ENCODE measurements around the gene PARVB. TPM values are rescaled to one million over a fixed set of nuclear protein-coding genes. Genes with fewer than 3 reads are reported as not detected.

PARVB gene
- total RNA-seq, 4 donors from 2014 or later, result 10.5 to 25.1 (median 14.6) TPM

- WGBS, 2 donors, result 77 to 86% methylated on average over 2 of the region's 2 CpGs
- intact Hi-C loops (cut with DNase I; ENCODE audit: low total_unique reads), result no loop called here
- no peak for DNase-seq (ENCODE audit: low spot score in 2 of 2)
- H3K4me3 ChIP-seq (ENCODE audit: low read depth, poor library complexity, severe bottlenecking), result no peak overlapping the region
- TF ChIP-seq, protein P1, sequence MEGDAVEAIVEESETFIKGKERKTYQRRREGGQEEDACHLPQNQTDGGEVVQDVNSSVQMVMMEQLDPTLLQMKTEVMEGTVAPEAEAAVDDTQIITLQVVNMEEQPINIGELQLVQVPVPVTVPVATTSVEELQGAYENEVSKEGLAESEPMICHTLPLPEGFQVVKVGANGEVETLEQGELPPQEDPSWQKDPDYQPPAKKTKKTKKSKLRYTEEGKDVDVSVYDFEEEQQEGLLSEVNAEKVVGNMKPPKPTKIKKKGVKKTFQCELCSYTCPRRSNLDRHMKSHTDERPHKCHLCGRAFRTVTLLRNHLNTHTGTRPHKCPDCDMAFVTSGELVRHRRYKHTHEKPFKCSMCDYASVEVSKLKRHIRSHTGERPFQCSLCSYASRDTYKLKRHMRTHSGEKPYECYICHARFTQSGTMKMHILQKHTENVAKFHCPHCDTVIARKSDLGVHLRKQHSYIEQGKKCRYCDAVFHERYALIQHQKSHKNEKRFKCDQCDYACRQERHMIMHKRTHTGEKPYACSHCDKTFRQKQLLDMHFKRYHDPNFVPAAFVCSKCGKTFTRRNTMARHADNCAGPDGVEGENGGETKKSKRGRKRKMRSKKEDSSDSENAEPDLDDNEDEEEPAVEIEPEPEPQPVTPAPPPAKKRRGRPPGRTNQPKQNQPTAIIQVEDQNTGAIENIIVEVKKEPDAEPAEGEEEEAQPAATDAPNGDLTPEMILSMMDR (IDR thresholded peaks at IDR 0.05), result no peak
- no peak for TF ChIP-seq POLR2A (IDR thresholded peaks at IDR 0.05)
Measured at GRCh38 chr22:44154436-44154942, 130.4 kb downstream of the PARVB start.

GRCh38 chr22:44155115-44155514 lies 131.0 kb downstream of the PARVB start:
- TF ChIP-seq POLR2A (IDR thresholded peaks at IDR 0.05), result no peak
- TF ChIP-seq, protein P1 (IDR thresholded peaks at IDR 0.05), result no peak
- no peak for DNase-seq (ENCODE audit: low spot score in 2 of 2)
- WGBS, 2 donors, result 85 to 92% methylated on average over 13 of the region's 14 CpGs
- no peak overlapping the region for H3K4me3 ChIP-seq (ENCODE audit: low read depth, poor library complexity, severe bottlenecking)
- intact Hi-C loops (cut with DNase I; ENCODE audit: low total_unique reads), result no loop called here

GRCh38 chr22:44157916-44158618 lies 134.0 kb downstream of the PARVB start:
- 94 to 95% methylated on average over 13 of the region's 13 CpGs for WGBS, 2 donors
- H3K4me3 ChIP-seq (ENCODE audit: low read depth, poor library complexity, severe bottlenecking), result no peak overlapping the region
- no peak for DNase-seq (ENCODE audit: low spot score in 2 of 2)
- intact Hi-C loops (cut with DNase I; ENCODE audit: low total_unique reads), result no loop called here
- TF ChIP-seq, protein P1 (IDR thresholded peaks at IDR 0.05), result no peak
- TF ChIP-seq POLR2A (IDR thresholded peaks at IDR 0.05), result no peak

DNA sequence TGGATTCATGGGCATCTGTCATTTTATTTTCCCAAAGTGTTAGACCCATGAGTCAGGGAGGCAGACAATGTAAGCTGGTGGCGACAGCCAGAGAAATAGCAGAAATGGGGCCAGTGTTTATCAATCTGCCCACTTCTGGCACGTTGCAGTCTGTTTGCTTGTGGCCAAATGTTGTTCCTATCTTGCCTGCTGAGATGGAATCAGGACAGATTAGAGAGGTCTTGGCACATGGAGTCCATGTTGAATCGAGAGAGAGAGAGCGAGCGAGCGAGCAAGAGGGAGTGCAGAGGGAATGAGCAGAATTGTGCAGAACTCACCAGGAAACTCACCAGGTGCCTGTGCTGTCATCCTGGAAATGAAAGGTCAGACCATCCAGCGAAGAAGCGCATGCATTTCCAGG lies 134.7 kb downstream of the PARVB start:
- no peak overlapping the region for H3K4me3 ChIP-seq (ENCODE audit: low read depth, poor library complexity, severe bottlenecking)
- no peak for TF ChIP-seq POLR2A (IDR thresholded peaks at IDR 0.05)
- TF ChIP-seq, protein P1 (IDR thresholded peaks at IDR 0.05), result no peak
- intact Hi-C loops (cut with DNase I; ENCODE audit: low total_unique reads), result no loop called here
- 85 to 87% methylated on average over 8 of the region's 8 CpGs for WGBS, 2 donors
- no peak for DNase-seq (ENCODE audit: low spot score in 2 of 2)

DNA sequence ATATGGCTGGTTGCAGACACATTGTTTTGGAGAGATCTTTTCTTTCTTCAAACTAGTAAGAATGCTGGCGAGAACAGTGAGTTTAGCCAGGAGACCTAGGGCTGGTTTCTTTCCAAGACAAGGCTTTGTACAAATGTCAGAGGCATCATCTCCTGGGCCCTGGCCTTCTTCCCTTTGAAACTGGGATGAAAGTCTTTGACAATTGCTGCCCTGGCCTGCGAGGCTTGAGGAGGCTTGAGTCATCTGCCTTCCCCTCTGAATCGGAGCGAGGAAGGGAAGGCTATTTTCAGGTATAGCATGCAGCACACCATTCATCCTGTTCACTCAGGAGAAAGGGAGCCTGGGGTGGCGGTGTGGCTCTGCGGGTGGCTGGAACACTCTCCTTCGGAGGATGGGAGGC lies 135.1 kb downstream of the PARVB start:
- intact Hi-C loops (cut with DNase I; ENCODE audit: low total_unique reads), result no loop called here
- no peak overlapping the region for H3K4me3 ChIP-seq (ENCODE audit: low read depth, poor library complexity, severe bottlenecking)
- no peak for DNase-seq (ENCODE audit: low spot score in 2 of 2)
- WGBS, 2 donors, result 78 to 84% methylated on average over 7 of the region's 7 CpGs
- TF ChIP-seq, protein P1 (IDR thresholded peaks at IDR 0.05), result no peak
- no peak for TF ChIP-seq POLR2A (IDR thresholded peaks at IDR 0.05)

- 78 to 85% methylated on average over 7 of the region's 7 CpGs for WGBS, 2 donors
- DNase-seq (ENCODE audit: low spot score in 2 of 2), result no peak
- intact Hi-C loops (cut with DNase I; ENCODE audit: low total_unique reads), result no loop called here
- TF ChIP-seq, protein P1 (IDR thresholded peaks at IDR 0.05), result no peak
- no peak for TF ChIP-seq POLR2A (IDR thresholded peaks at IDR 0.05)
- no peak overlapping the region for H3K4me3 ChIP-seq (ENCODE audit: low read depth, poor library complexity, severe bottlenecking)
Measured at GRCh38 chr22:44159811-44160210, 135.7 kb downstream of the PARVB start.
